ENCODE measurements around the gene MYOCOS.

Gene MYOCOS

DNA sequence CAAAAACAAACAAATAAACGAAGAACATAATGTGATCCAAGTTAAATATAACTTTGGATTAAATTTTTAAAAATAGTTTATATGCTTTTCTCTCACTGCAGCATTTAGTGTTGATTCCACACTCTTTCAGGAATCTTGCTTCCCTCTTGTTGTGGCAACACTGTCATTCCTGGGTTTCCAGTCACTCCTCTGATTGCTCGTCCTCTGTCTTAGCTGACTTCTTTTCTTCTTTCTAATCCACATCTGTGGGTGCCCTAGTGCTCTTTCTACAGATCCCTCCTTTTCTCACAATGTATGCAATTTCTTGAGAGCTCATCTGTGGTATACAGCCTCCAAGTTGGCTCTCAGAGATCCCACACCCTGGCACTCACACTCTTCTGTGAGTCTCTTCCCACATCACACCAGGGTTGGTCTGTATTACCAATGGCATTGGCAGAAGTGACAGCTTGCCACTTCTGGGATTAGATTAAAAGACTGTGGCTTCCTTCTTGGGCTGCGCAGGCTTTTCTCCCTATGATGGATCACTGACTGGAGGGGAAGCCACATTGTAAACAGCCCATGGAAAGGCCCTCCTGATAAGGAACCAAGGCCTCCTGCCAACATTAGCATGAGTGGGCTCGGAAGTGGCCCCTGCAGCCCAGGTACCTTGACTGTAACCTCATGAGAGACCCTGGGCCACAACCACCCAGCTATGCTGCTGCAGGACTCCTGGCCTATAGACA, 42.0 kb downstream of the MYOCOS start:
- no peak for DNase-seq

GRCh38 chr1:171664976-171665375, 42.9 kb downstream of the MYOCOS start:
- DNase-seq: no peak

GRCh38 chr1:171666114-171666769, 44.2 kb downstream of the MYOCOS start:
- no peak for DNase-seq

DNA sequence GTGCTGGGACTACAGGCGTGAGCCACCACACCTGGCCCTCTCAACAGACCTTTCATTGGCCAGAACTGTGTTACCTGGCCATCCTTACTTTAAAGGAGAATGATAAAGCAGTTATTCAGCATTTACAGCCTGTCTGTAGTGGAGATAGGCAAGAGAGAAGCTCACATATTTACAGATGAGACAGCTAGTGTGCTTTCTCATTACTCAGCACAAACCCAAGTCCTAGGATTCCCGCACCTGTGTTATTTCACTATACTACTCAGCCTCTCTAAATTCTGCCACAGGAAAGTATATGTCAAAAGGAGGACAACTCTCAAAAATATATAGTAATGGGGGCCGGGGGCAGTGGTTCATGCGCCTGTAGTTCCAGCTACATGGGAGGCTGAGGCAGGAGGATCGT, 46.3 kb downstream of the MYOCOS start:
- no peak for DNase-seq

DNA sequence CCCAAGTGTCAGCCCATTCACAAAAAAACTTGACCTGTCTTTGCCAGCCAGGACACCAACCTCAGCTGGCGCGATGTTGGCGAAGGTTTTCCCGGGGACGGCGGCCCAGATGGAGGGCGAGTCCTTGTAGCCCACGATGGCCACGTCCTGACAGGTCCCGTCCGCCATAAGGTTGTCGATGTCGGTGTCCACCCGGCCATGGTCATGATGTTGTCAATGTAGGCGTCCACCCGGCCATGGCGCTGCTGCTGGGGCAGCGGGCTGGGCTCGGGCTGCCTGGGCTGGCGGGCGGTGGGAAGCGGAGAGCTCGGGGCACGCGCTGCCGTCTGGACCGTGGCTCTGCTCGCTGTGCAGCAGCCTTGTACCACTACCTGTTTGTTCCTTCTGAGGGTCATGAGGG, 48.7 kb downstream of the MYOCOS start:
- no peak for DNase-seq

- no peak for DNase-seq
These were observed 52.7 kb downstream of the MYOCOS start for GRCh38 chr1:171674431-171675405.

Data from activated T-cell treated with anti-CD3 and anti-CD28 coated beads, Interleukin-2, amount 50 U/mL, for 48 hours (primary cell).